Muscle layer of duodenum (tissue), 2 donors: ENCODE measurements around the gene ST8SIA3.
"Not testable (repeated sequence)": the region's sequence is repeated elsewhere in the genome, so short reads cannot be mapped to it uniquely, and the experiment has no call there.

Experiments used
- H3K27ac ChIP-seq: one replicate; pipeline ENCODE4 v1.7.0; 2013; ENCODE audit warnings: mild to moderate bottlenecking, low read length
- H3K27me3 ChIP-seq: one replicate; pipeline ENCODE4 v1.7.0; 2013; ENCODE audit warnings: low read depth, mild to moderate bottlenecking, control low read depth, low read length
- H3K36me3 ChIP-seq, 2 donors: one replicate each; pipeline ENCODE4 v1.7.0; 2013; ENCODE audit warnings: low read length in 2 of 2, control low read depth in 1 of 2, mild to moderate bottlenecking in 1 of 2; ENCODE audit not compliant: insufficient read depth in 2 of 2, control insufficient read depth in 1 of 2
- H3K4me1 ChIP-seq, 2 donors: one replicate each; pipeline ENCODE4 v1.7.0; 2013; ENCODE audit warnings: low read length in 2 of 2, mild to moderate bottlenecking in 2 of 2, control low read depth in 1 of 2, moderate library complexity in 1 of 2; ENCODE audit not compliant: insufficient read depth in 2 of 2, control insufficient read depth in 1 of 2
- H3K4me3 ChIP-seq, 2 donors: one replicate each; pipeline ENCODE4 v1.7.0; 2013; ENCODE audit warnings: low read length in 2 of 2, low read depth in 1 of 2, mild to moderate bottlenecking in 1 of 2
- H3K9me3 ChIP-seq, 2 donors: one replicate each; pipeline ENCODE4 v1.7.0; 2013; ENCODE audit warnings: low read length in 2 of 2, control low read depth in 1 of 2, mild to moderate bottlenecking in 1 of 2; ENCODE audit not compliant: control insufficient read depth in 1 of 2
- donor health status: healthy.

The ST8SIA3 gene

GRCh38 chr18:57366528-57367081 is 14.2 kb downstream of the ST8SIA3 start:
- Histone ChIP-seq H3K4me1 (no peaks in the 10 kb centered on the region), H3K27ac (no peak overlapping the region), H3K9me3 (no peaks in the 10 kb centered on the region), H3K27me3 (no peaks in the 10 kb centered on the region), H3K4me3 (no peak overlapping the region), H3K36me3 (no peaks in the 10 kb centered on the region)

- Histone ChIP-seq H3K36me3 (no peaks in the 10 kb centered on the region), H3K27ac (no peak overlapping the region), H3K4me3 (no peak overlapping the region), H3K4me1 (no peaks in the 10 kb centered on the region), H3K27me3 (no peaks in the 10 kb centered on the region), H3K9me3 (no peaks in the 10 kb centered on the region)
These were observed 20.1 kb downstream of the ST8SIA3 start for GRCh38 chr18:57372444-57372843.

- H3K4me1 ChIP-seq: no peaks in the 10 kb centered on the region
- H3K27ac ChIP-seq: no peak overlapping the region
- no peaks in the 10 kb centered on the region for H3K9me3 ChIP-seq
- H3K4me3 ChIP-seq: no peak overlapping the region
- no peaks in the 10 kb centered on the region for H3K36me3 ChIP-seq
- no peaks in the 10 kb centered on the region for H3K27me3 ChIP-seq
These were observed 20.7 kb downstream of the ST8SIA3 start for GRCh38 chr18:57373017-57373416.

GRCh38 chr18:57376503-57376902 is 24.1 kb downstream of the ST8SIA3 start:
- H3K27ac ChIP-seq: no peak overlapping the region
- no peaks in the 10 kb centered on the region for H3K36me3 ChIP-seq
- H3K4me3 ChIP-seq: no peak overlapping the region
- no peaks in the 10 kb centered on the region for H3K9me3 ChIP-seq
- H3K4me1 ChIP-seq: no peaks in the 10 kb centered on the region
- no peaks in the 10 kb centered on the region for H3K27me3 ChIP-seq

- no peaks in the 10 kb centered on the region for H3K9me3 ChIP-seq
- no peaks in the 10 kb centered on the region for H3K36me3 ChIP-seq
- H3K27ac ChIP-seq: no peak overlapping the region
- H3K4me3 ChIP-seq: no peak overlapping the region
- H3K27me3 ChIP-seq: no peaks in the 10 kb centered on the region
- no peaks in the 10 kb centered on the region for H3K4me1 ChIP-seq
These were observed 36.9 kb downstream of the ST8SIA3 start for GRCh38 chr18:57389271-57389670.

GRCh38 chr18:57390044-57390443 is 37.7 kb downstream of the ST8SIA3 start:
- Histone ChIP-seq H3K4me3 (no peak overlapping the region), H3K4me1 (no peaks in the 10 kb centered on the region), H3K27me3 (no peaks in the 10 kb centered on the region), H3K36me3 (no peaks in the 10 kb centered on the region), H3K27ac (no peak overlapping the region), H3K9me3 (peaks cover 0 to 3% of the 10 kb centered on the region in 2 donors)

- H3K4me1 ChIP-seq, H3K9me3 ChIP-seq, H3K27ac ChIP-seq, H3K27me3 ChIP-seq, H3K4me3 ChIP-seq, H3K36me3 ChIP-seq: not testable (repeated sequence)
These were observed 42.4 kb downstream of the ST8SIA3 start for GRCh38 chr18:57394749-57395148.

GRCh38 chr18:57396831-57397230 is 44.5 kb downstream of the ST8SIA3 start:
- H3K4me3 ChIP-seq, H3K27me3 ChIP-seq, H3K36me3 ChIP-seq: not testable (repeated sequence)

GRCh38 chr18:57397440-57398132 is 45.2 kb downstream of the ST8SIA3 start:
- Histone ChIP-seq H3K27ac (no peak overlapping the region), H3K4me3 (no peak overlapping the region), H3K4me1 (no peaks in the 10 kb centered on the region)

More at GRCh38 chr18:57396831-57397230, 44.5 kb downstream of the ST8SIA3 start:
- not testable (repeated sequence) for H3K9me3 ChIP-seq, H3K27ac ChIP-seq, H3K4me1 ChIP-seq

GRCh38 chr18:57404345-57404744 is 52.0 kb downstream of the ST8SIA3 start:
- no peaks in the 10 kb centered on the region for H3K27me3 ChIP-seq
- H3K27ac ChIP-seq: no peak overlapping the region
- no peak overlapping the region for H3K4me3 ChIP-seq
- H3K4me1 ChIP-seq: no peaks in the 10 kb centered on the region
- H3K9me3 ChIP-seq: no peaks in the 10 kb centered on the region
- H3K36me3 ChIP-seq: no peaks in the 10 kb centered on the region

More at GRCh38 chr18:57397440-57398132, 45.2 kb downstream of the ST8SIA3 start:
- H3K9me3 ChIP-seq: peaks cover 0 to 3% of the 10 kb centered on the region in 2 donors
- H3K36me3 ChIP-seq: no peaks in the 10 kb centered on the region
- no peaks in the 10 kb centered on the region for H3K27me3 ChIP-seq

GRCh38 chr18:57409650-57410049 is 57.3 kb downstream of the ST8SIA3 start:
- Histone ChIP-seq H3K9me3 (no peaks in the 10 kb centered on the region), H3K4me3 (no peak overlapping the region), H3K27ac (no peak overlapping the region), H3K4me1 (no peaks in the 10 kb centered on the region), H3K27me3 (no peaks in the 10 kb centered on the region), H3K36me3 (no peaks in the 10 kb centered on the region)

GRCh38 chr18:57410749-57411148 is 58.4 kb downstream of the ST8SIA3 start:
- Histone ChIP-seq H3K9me3 (no peaks in the 10 kb centered on the region), H3K4me1 (no peaks in the 10 kb centered on the region), H3K27me3 (no peaks in the 10 kb centered on the region), H3K27ac (no peak overlapping the region), H3K36me3 (no peaks in the 10 kb centered on the region), H3K4me3 (no peak overlapping the region)
